ENCODE data around the gene CIPC.

CIPC gene

DNA sequence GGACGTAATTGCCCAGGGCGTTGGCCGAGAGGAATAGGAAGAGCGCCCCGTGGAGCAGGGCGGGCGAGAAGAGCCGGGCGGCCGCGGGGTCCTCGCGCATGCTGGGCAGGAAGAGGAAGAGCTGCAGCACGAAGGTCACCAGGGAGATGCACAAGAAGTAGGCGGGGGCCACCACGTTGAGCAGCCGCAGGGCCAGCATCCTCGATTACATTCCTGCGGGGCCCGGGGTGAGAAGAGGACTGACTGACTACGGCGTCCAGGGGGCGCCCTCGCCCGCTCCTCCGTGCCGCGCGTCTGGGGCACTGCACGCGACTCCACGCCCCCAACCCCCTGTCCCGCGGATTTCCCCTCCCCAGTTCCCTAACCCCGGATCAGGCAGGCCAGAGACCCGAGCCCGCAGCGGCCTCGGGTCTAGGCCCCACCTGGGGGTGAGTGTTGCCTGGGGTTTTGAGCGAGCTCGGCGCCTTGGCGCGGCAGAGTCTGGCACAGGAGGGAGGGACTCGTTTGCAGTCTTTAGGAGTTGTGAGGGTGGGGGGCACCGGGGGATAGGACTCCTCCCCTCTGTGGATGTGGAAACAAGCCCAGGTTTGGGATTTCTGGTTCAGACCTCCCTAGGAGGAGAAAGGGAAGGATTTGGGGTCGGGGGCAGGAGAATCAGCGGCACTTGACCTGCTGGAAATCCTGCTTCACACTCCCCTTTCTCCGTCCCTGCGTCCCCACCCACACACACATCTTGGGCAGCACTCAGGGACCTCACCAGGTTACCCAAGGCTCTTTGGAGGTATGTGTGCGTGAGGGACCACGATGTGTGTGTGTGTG, 41.7 kb downstream of the CIPC start:
- Histone ChIP-seq H3K4me1 (ENCODE audit: control insufficient read depth, insufficient read depth, low read length) (peaks cover 22% of the 10 kb centered on the region), H3K27me3 (ENCODE audit: control insufficient read depth, insufficient read depth, low read length, poor library complexity, severe bottlenecking) (peaks cover 65% of the 10 kb centered on the region), H3K27ac (ENCODE audit: insufficient read depth, low read depth, low read length, poor library complexity, severe bottlenecking) (no peak overlapping the region), H3K4me3 (ENCODE audit: insufficient read depth, low read depth, low read length) (peak overlapping the region; percentile 34), H3K9me3 (ENCODE audit: control insufficient read depth, low read length) (no peaks in the 10 kb centered on the region), H3K36me3 (ENCODE audit: control insufficient read depth, insufficient read depth, low read length) (no peaks in the 10 kb centered on the region)
- 5 to 6% methylated on average over 50 to 52 of the region's 52 CpGs for WGBS, 2 experiments

GRCh38 chr14:77140359-77141213, 42.5 kb downstream of the CIPC start:
- 0% methylated on average over 67 of the region's 67 CpGs for WGBS, 2 experiments
- H3K9me3 ChIP-seq (ENCODE audit: control insufficient read depth, low read length), result no peaks in the 10 kb centered on the region
- no peak overlapping the region for H3K27ac ChIP-seq (ENCODE audit: insufficient read depth, low read depth, low read length, poor library complexity, severe bottlenecking)
- H3K4me3 ChIP-seq (ENCODE audit: insufficient read depth, low read depth, low read length), result peak overlapping the region; percentile 34
- peaks cover 68% of the 10 kb centered on the region for H3K27me3 ChIP-seq (ENCODE audit: control insufficient read depth, insufficient read depth, low read length, poor library complexity, severe bottlenecking)
- no peaks in the 10 kb centered on the region for H3K36me3 ChIP-seq (ENCODE audit: control insufficient read depth, insufficient read depth, low read length)
- peaks cover 24% of the 10 kb centered on the region for H3K4me1 ChIP-seq (ENCODE audit: control insufficient read depth, insufficient read depth, low read length)

DNA sequence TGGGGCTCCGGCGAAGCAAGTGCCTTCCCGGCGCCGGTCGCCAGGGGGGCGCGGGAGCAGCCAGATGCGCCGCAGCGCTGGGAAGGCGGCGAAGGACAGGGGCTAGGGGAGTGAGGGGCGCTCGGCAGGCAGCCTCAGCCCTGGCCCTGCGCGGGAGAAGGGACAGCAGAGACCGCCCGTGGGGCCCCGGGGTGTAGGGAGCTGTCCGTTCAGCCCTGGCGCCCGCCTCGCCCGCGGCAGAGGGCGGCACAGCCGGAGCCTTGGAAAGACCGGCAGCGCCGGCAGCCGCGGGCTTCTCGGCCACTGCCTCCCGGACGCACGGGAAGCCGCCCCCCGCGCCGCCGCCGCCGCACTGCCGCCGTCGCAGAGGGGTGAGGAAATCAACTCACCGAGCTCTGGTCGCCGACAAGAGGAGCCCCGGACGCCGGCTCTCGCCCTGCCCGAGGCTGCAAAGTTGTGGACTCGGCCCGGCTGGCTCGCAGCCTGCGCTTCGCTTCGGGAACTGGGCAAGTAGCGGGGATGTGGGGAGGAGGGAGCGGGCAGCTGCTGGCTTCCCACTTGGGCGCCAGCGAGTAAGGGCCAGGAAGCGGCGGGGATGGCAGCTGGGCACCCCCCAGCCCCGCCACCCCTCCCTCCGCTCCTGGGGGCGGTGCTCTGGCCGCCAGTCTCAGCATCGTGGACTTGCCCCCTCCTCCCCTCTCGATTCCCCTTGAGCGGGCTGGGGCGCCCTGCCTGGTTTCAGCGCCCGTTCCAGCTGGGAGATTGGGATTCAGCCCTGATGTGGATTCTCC, 43.4 kb downstream of the CIPC start, which contains the start of gene ZDHHC22:
Gene ZDHHC22 (minus strand): TSS at position 578 of the 791 bp plus-strand sequence. CDS start 2,053 bp downstream, outside the sequence.
- Histone ChIP-seq H3K9me3 (ENCODE audit: control insufficient read depth, low read length) (no peaks in the 10 kb centered on the region), H3K4me1 (ENCODE audit: control insufficient read depth, insufficient read depth, low read length) (peaks cover 28% of the 10 kb centered on the region), H3K4me3 (ENCODE audit: insufficient read depth, low read depth, low read length) (peak within 1 kb of the TSS; percentile 34), H3K27ac (ENCODE audit: insufficient read depth, low read depth, low read length, poor library complexity, severe bottlenecking) (no peak within 1 kb of the TSS), H3K27me3 (ENCODE audit: control insufficient read depth, insufficient read depth, low read length, poor library complexity, severe bottlenecking) (peaks cover 70% of the 10 kb centered on the region), H3K36me3 (ENCODE audit: control insufficient read depth, insufficient read depth, low read length) (no peaks in the 10 kb centered on the region)
- 0% methylated on average over 77 of the region's 77 CpGs for WGBS, 2 experiments

DNA sequence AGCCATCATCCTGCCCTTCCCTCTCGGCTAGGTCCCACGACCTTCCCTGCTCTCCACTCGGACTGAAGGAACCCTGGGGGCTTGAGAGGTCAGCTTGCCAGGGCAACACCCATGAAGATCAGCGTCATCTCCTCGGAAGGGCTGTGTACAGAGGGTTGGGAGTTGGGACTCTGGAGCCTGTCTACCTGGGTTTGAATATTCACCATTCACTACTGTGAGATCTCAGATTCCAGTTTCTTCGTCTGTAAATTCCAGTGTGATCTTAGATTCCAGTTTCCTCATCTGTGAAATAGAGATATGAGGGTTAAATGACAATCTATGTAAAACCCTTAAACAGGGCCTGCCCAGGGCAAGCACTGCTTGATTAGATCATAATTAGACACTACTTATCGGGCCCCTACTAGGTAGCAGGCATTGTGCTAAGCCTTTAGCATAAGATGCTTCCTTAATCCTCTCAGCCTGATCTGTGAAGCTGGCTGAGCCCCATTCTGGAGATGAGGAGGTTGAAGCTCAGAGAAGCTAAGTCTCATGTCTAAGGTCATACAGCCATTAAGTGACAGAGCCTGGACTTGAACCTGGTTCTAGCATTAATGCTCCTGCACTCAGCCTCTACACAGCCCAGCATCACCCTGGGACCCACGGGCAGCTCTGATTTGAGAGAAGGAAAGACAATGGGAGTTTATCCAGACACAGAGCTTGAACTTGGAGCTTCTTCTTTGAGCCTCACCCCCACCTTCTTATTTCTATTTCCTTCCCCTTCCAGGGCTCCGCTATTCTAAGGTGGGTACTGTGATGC, 44.1 kb downstream of the CIPC start:
- 10 to 20% methylated on average over 9 of the region's 9 CpGs for WGBS, 2 experiments
- H3K4me3 ChIP-seq (ENCODE audit: insufficient read depth, low read depth, low read length), result peak overlapping the region; percentile 34
- H3K27ac ChIP-seq (ENCODE audit: insufficient read depth, low read depth, low read length, poor library complexity, severe bottlenecking), result no peak overlapping the region
- H3K4me1 ChIP-seq (ENCODE audit: control insufficient read depth, insufficient read depth, low read length), result peaks cover 28% of the 10 kb centered on the region
- peaks cover 66% of the 10 kb centered on the region for H3K27me3 ChIP-seq (ENCODE audit: control insufficient read depth, insufficient read depth, low read length, poor library complexity, severe bottlenecking)
- H3K9me3 ChIP-seq (ENCODE audit: control insufficient read depth, low read length), result no peaks in the 10 kb centered on the region
- no peaks in the 10 kb centered on the region for H3K36me3 ChIP-seq (ENCODE audit: control insufficient read depth, insufficient read depth, low read length)

DNA sequence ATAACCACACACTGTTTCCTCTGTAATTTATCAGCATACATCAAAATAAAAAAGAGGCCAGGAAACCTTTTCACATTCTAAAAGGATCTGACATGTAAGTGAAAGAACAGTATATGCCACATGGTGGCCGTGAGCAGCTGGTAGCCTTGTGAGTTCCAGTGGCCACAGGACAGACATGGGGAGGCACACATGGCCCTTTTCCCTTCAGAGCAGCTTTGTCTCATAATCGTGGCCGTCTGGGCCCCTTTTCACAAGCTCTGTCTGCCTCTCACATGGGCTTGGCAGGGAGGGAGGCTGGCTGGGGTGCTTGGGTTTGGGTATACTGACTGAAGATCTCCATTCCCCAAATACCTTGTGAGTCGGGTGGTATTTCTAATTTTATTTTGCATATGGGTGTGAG, 45.0 kb downstream of the CIPC start:
- WGBS, 2 experiments, result 19 to 22% methylated on average over 4 of the region's 4 CpGs
- Histone ChIP-seq H3K36me3 (ENCODE audit: control insufficient read depth, insufficient read depth, low read length) (no peaks in the 10 kb centered on the region), H3K27ac (ENCODE audit: insufficient read depth, low read depth, low read length, poor library complexity, severe bottlenecking) (no peak overlapping the region), H3K4me1 (ENCODE audit: control insufficient read depth, insufficient read depth, low read length) (peaks cover 28% of the 10 kb centered on the region), H3K27me3 (ENCODE audit: control insufficient read depth, insufficient read depth, low read length, poor library complexity, severe bottlenecking) (peaks cover 66% of the 10 kb centered on the region), H3K4me3 (ENCODE audit: insufficient read depth, low read depth, low read length) (no peak overlapping the region), H3K9me3 (ENCODE audit: control insufficient read depth, low read length) (no peaks in the 10 kb centered on the region)

GRCh38 chr14:77144412-77145115, 46.5 kb downstream of the CIPC start:
- peaks cover 55% of the 10 kb centered on the region for H3K27me3 ChIP-seq (ENCODE audit: control insufficient read depth, insufficient read depth, low read length, poor library complexity, severe bottlenecking)
- no peak overlapping the region for H3K27ac ChIP-seq (ENCODE audit: insufficient read depth, low read depth, low read length, poor library complexity, severe bottlenecking)

GRCh38 chr14:77145975-77146740, 48.1 kb downstream of the CIPC start:
- H3K4me1 ChIP-seq (ENCODE audit: control insufficient read depth, insufficient read depth, low read length), result peaks cover 13% of the 10 kb centered on the region
- H3K4me3 ChIP-seq (ENCODE audit: insufficient read depth, low read depth, low read length), result no peak overlapping the region
- H3K27ac ChIP-seq (ENCODE audit: insufficient read depth, low read depth, low read length, poor library complexity, severe bottlenecking), result no peak overlapping the region
- WGBS, 2 experiments, result 34 to 36% methylated on average over 10 of the region's 10 CpGs
- H3K9me3 ChIP-seq (ENCODE audit: control insufficient read depth, low read length), result no peaks in the 10 kb centered on the region
- H3K36me3 ChIP-seq (ENCODE audit: control insufficient read depth, insufficient read depth, low read length), result no peaks in the 10 kb centered on the region
- H3K27me3 ChIP-seq (ENCODE audit: control insufficient read depth, insufficient read depth, low read length, poor library complexity, severe bottlenecking), result peaks cover 39% of the 10 kb centered on the region

More at GRCh38 chr14:77144412-77145115, 46.5 kb downstream of the CIPC start:
- H3K4me3 ChIP-seq (ENCODE audit: insufficient read depth, low read depth, low read length), result no peak overlapping the region
- peaks cover 24% of the 10 kb centered on the region for H3K4me1 ChIP-seq (ENCODE audit: control insufficient read depth, insufficient read depth, low read length)
- no peaks in the 10 kb centered on the region for H3K9me3 ChIP-seq (ENCODE audit: control insufficient read depth, low read length)
- WGBS, 2 experiments, result 80 to 82% methylated on average over 4 of the region's 4 CpGs
- H3K36me3 ChIP-seq (ENCODE audit: control insufficient read depth, insufficient read depth, low read length), result no peaks in the 10 kb centered on the region

- no peak overlapping the region for H3K4me3 ChIP-seq (ENCODE audit: insufficient read depth, low read depth, low read length)
Observed at GRCh38 chr14:77148510-77149231, 50.6 kb downstream of the CIPC start.

More at GRCh38 chr14:77148510-77149231, 50.6 kb downstream of the CIPC start:
- Histone ChIP-seq H3K4me1 (ENCODE audit: control insufficient read depth, insufficient read depth, low read length) (peaks cover 7% of the 10 kb centered on the region), H3K9me3 (ENCODE audit: control insufficient read depth, low read length) (no peaks in the 10 kb centered on the region), H3K27ac (ENCODE audit: insufficient read depth, low read depth, low read length, poor library complexity, severe bottlenecking) (no peak overlapping the region), H3K27me3 (ENCODE audit: control insufficient read depth, insufficient read depth, low read length, poor library complexity, severe bottlenecking) (peaks cover 14% of the 10 kb centered on the region), H3K36me3 (ENCODE audit: control insufficient read depth, insufficient read depth, low read length) (no peaks in the 10 kb centered on the region)
- 85 to 88% methylated on average over 8 of the region's 8 CpGs for WGBS, 2 experiments

All from ectodermal cell (in vitro differentiated cells).